ENCODE data around the gene NUPR2. TPM values are rescaled to one million over a fixed set of nuclear protein-coding genes. Genes with fewer than 3 reads are reported as not detected.
"Not testable (repeated sequence)": the region's sequence is repeated elsewhere in the genome, so short reads cannot be mapped to it uniquely, and the experiment has no call there.

NUPR2 gene
- total and polyA plus RNA-seq, 10 of the 15 experiments (the other 5 are each of a cell fraction or from before 2014, with no cell fraction given): not detected

- WGBS (ENCODE audit: insufficient coverage, insufficient replicate concordance, low lambda C conversion rate, missing lambda C conversion rate): 100% methylated on average over 13 of the region's 13 CpGs
- in situ Hi-C loops (cut with MboI); FAIRE-seq: not testable (repeated sequence)
These were observed 49.8 kb downstream of the NUPR2 start for GRCh38 chr7:56066376-56066775.

More at GRCh38 chr7:56066376-56066775, 49.8 kb downstream of the NUPR2 start:
- intact Hi-C loops (cut with micrococcal nuclease; ENCODE audit: unreplicated experiment); H3K4me2 ChIP-seq (ENCODE audit: control insufficient read depth, insufficient read depth); H3K9me3 ChIP-seq (replicated peaks; ENCODE audit: control insufficient read depth, insufficient read depth, low read length); ATAC-seq; RAD21 ChIA-PET (ENCODE audit: unreplicated experiment); H3K27me3 ChIP-seq (replicated peaks in 1 of 2; ENCODE audit: control insufficient read depth in 2 of 2, insufficient read depth in 2 of 2, low read length in 1 of 2); H3K9ac ChIP-seq (ENCODE audit: control insufficient read depth, insufficient read depth, low read length); H2AFZ ChIP-seq (ENCODE audit: control insufficient read depth, low read depth, low read length); H3K27ac ChIP-seq (ENCODE audit: control insufficient read depth, insufficient read depth); H3K4me1 ChIP-seq (ENCODE audit: control insufficient read depth, insufficient read depth, low read length); BruUV-seq (replicated peaks); H4K20me1 ChIP-seq (ENCODE audit: control insufficient read depth, insufficient read depth); H3K4me3 ChIP-seq; DNase-seq (ENCODE audit: low read depth, low spot score): not testable (repeated sequence)
- Histone ChIP-seq H3K36me3 (ENCODE audit: control insufficient read depth in 2 of 2, insufficient read depth in 2 of 2, low read length in 1 of 2) (peaks cover 2 to 11% of the 10 kb centered on the region in 2 experiments; a peak in 3 of 4 replicates), H3K79me2 (ENCODE audit: control insufficient read depth, insufficient read depth, low read length) (peaks cover 17% of the 10 kb centered on the region)
- ChIA-PET SMC1A (ENCODE audit: uncharacterized antibody, unreplicated experiment) (interaction anchor here (1.3 kb wide), 1 partner anchor 62 kb away, joined by 3 read pairs; no protein-coding TSS in a partner anchor), POLR2A (interaction anchor here (0.5 to 1.3 kb wide), 2 partner anchors 40 to 42 kb away, joined by 4 to 5 read pairs; partner anchors contain the start of gene CHCHD2), CTCF (interaction anchor here (1.7 to 4.3 kb wide), 3 partner anchors 8 to 15 kb away, joined by 5 to 34 read pairs (median 7); partner anchors contain the start of genes CCT6A and PSPH)

Other genes with a start within 250 kb of the NUPR2 start
Only the 7 nearest of the 8 such genes appear.
- 29.9 and 31.3 TPM in 2 replicates for gene MRPS17, start 164.5 kb downstream of the NUPR2 start, total RNA-seq (2014; rRNA removed)
- 26.4 and 28.6 TPM in 2 replicates for gene MRPS17, start 164.5 kb downstream of the NUPR2 start, total RNA-seq (2014; rRNA removed; fragmentation: Illumina TruSeq; extraction: Trizol)
- gene MRPS17, start 164.5 kb downstream of the NUPR2 start, total RNA-seq (2021): 18.7 and 23.1 TPM in 2 replicates
- gene MRPS17, start 164.5 kb downstream of the NUPR2 start, polyA plus RNA-seq (2011; rRNA removed): 28.6 and 32.2 TPM in 2 replicates
- gene MRPS17, start 164.5 kb downstream of the NUPR2 start, polyA plus RNA-seq (2014; fragmentation: Illumina TruSeq; extraction: Trizol): 25.8 and 26.2 TPM in 2 replicates
- gene MRPS17, start 164.5 kb downstream of the NUPR2 start, polyA plus RNA-seq (2014; fragmentation: Nextera tagmentation; extraction: Ambion mirVana): 10 to 100 TPM; 72.9 to 74.5 TPM
- gene MRPS17, start 164.5 kb downstream of the NUPR2 start, polyA plus RNA-seq (2014; rRNA removed): 23.7 and 28.5 TPM in 2 replicates
- gene MRPS17, start 164.5 kb downstream of the NUPR2 start, polyA plus RNA-seq (2016; fragmentation: Nextera tagmentation; extraction: Ambion mirVana): 10 to 100 TPM; 58.1 TPM
- gene NIPSNAP2, start 151.8 kb downstream of the NUPR2 start, total RNA-seq (2014; rRNA removed): 47.7 TPM in 2 replicates
- gene NIPSNAP2, start 151.8 kb downstream of the NUPR2 start, total RNA-seq (2014; rRNA removed; fragmentation: Illumina TruSeq; extraction: Trizol): 51.7 and 52.0 TPM in 2 replicates
- gene NIPSNAP2, start 151.8 kb downstream of the NUPR2 start, total RNA-seq (2021): 44.7 and 45.0 TPM in 2 replicates
- 70.8 and 104 TPM in 2 replicates for gene NIPSNAP2, start 151.8 kb downstream of the NUPR2 start, polyA plus RNA-seq (2011; rRNA removed)
- gene NIPSNAP2, start 151.8 kb downstream of the NUPR2 start, polyA plus RNA-seq (2014; fragmentation: Illumina TruSeq; extraction: Trizol): 62.9 and 102 TPM in 2 replicates
- 10 to 100 TPM; 24.7 to 29.9 TPM for gene NIPSNAP2, start 151.8 kb downstream of the NUPR2 start, polyA plus RNA-seq (2014; fragmentation: Nextera tagmentation; extraction: Ambion mirVana)
- 38.8 and 46.9 TPM in 2 replicates for gene NIPSNAP2, start 151.8 kb downstream of the NUPR2 start, polyA plus RNA-seq (2014; rRNA removed)
- 10 to 100 TPM; 83.8 to 88.5 TPM for gene NIPSNAP2, start 151.8 kb downstream of the NUPR2 start, polyA plus RNA-seq (2016; fragmentation: Nextera tagmentation; extraction: Ambion mirVana)
- 35.3 and 36.4 TPM in 2 replicates for gene PSPH, start 65.0 kb downstream of the NUPR2 start, total RNA-seq (2014; rRNA removed)
- gene PSPH, start 65.0 kb downstream of the NUPR2 start, total RNA-seq (2014; rRNA removed; fragmentation: Illumina TruSeq; extraction: Trizol): 20.1 and 21.2 TPM in 2 replicates
- gene PSPH, start 65.0 kb downstream of the NUPR2 start, total RNA-seq (2021): 24.8 and 25.0 TPM in 2 replicates
- 15.4 and 16.2 TPM in 2 replicates for gene PSPH, start 65.0 kb downstream of the NUPR2 start, polyA plus RNA-seq (2011; rRNA removed)
- gene PSPH, start 65.0 kb downstream of the NUPR2 start, polyA plus RNA-seq (2014; fragmentation: Illumina TruSeq; extraction: Trizol): 9.1 and 23.0 TPM in 2 replicates
- gene PSPH, start 65.0 kb downstream of the NUPR2 start, polyA plus RNA-seq (2014; fragmentation: Nextera tagmentation; extraction: Ambion mirVana): 10 to 100 TPM in 1 of 2 experiments, 1 to 10 TPM in 1; 5.2 to 10.5 TPM
- 21.6 and 28.3 TPM in 2 replicates for gene PSPH, start 65.0 kb downstream of the NUPR2 start, polyA plus RNA-seq (2014; rRNA removed)
- gene PSPH, start 65.0 kb downstream of the NUPR2 start, polyA plus RNA-seq (2016; fragmentation: Nextera tagmentation; extraction: Ambion mirVana): 10 to 100 TPM; 24.8 to 26.1 TPM
- gene CCT6A, start 64.7 kb downstream of the NUPR2 start, total RNA-seq (2014; rRNA removed): 263 and 264 TPM in 2 replicates
- gene CCT6A, start 64.7 kb downstream of the NUPR2 start, total RNA-seq (2014; rRNA removed; fragmentation: Illumina TruSeq; extraction: Trizol): 324 and 357 TPM in 2 replicates
- gene CCT6A, start 64.7 kb downstream of the NUPR2 start, total RNA-seq (2021): 202 and 206 TPM in 2 replicates
- 346 and 392 TPM in 2 replicates for gene CCT6A, start 64.7 kb downstream of the NUPR2 start, polyA plus RNA-seq (2011; rRNA removed)
- 272 and 346 TPM in 2 replicates for gene CCT6A, start 64.7 kb downstream of the NUPR2 start, polyA plus RNA-seq (2014; fragmentation: Illumina TruSeq; extraction: Trizol)
- gene CCT6A, start 64.7 kb downstream of the NUPR2 start, polyA plus RNA-seq (2014; fragmentation: Nextera tagmentation; extraction: Ambion mirVana): 100 to 1,000 TPM; 191 to 319 TPM
- gene CCT6A, start 64.7 kb downstream of the NUPR2 start, polyA plus RNA-seq (2014; rRNA removed): 247 and 252 TPM in 2 replicates
- 100 to 1,000 TPM; 455 to 480 TPM for gene CCT6A, start 64.7 kb downstream of the NUPR2 start, polyA plus RNA-seq (2016; fragmentation: Nextera tagmentation; extraction: Ambion mirVana)
- gene SUMF2, start 52.1 kb downstream of the NUPR2 start, total RNA-seq (2014; rRNA removed): 84.6 and 96.1 TPM in 2 replicates
- 70.8 and 72.4 TPM in 2 replicates for gene SUMF2, start 52.1 kb downstream of the NUPR2 start, total RNA-seq (2014; rRNA removed; fragmentation: Illumina TruSeq; extraction: Trizol)
- 102 and 103 TPM in 2 replicates for gene SUMF2, start 52.1 kb downstream of the NUPR2 start, total RNA-seq (2021)
- 57.6 and 70.5 TPM in 2 replicates for gene SUMF2, start 52.1 kb downstream of the NUPR2 start, polyA plus RNA-seq (2011; rRNA removed)
- gene SUMF2, start 52.1 kb downstream of the NUPR2 start, polyA plus RNA-seq (2014; fragmentation: Illumina TruSeq; extraction: Trizol): 87.4 and 106 TPM in 2 replicates
- 10 to 100 TPM; 39.9 to 62.4 TPM for gene SUMF2, start 52.1 kb downstream of the NUPR2 start, polyA plus RNA-seq (2014; fragmentation: Nextera tagmentation; extraction: Ambion mirVana)
- 85.7 and 93.0 TPM in 2 replicates for gene SUMF2, start 52.1 kb downstream of the NUPR2 start, polyA plus RNA-seq (2014; rRNA removed)
- 10 to 100 TPM; 67.7 to 72.6 TPM for gene SUMF2, start 52.1 kb downstream of the NUPR2 start, polyA plus RNA-seq (2016; fragmentation: Nextera tagmentation; extraction: Ambion mirVana)
- gene PHKG1, start 23.5 kb downstream of the NUPR2 start, total RNA-seq (2014; rRNA removed): 0.27 and 1.6 TPM in 2 replicates
- 0.45 and 1.1 TPM in 2 replicates for gene PHKG1, start 23.5 kb downstream of the NUPR2 start, total RNA-seq (2014; rRNA removed; fragmentation: Illumina TruSeq; extraction: Trizol)
- 0.64 and 0.82 TPM in 2 replicates for gene PHKG1, start 23.5 kb downstream of the NUPR2 start, total RNA-seq (2021)
- 0.62 and 1.4 TPM in 2 replicates for gene PHKG1, start 23.5 kb downstream of the NUPR2 start, polyA plus RNA-seq (2011; rRNA removed)
- 0.11 and 0.43 TPM in 2 replicates for gene PHKG1, start 23.5 kb downstream of the NUPR2 start, polyA plus RNA-seq (2014; fragmentation: Illumina TruSeq; extraction: Trizol)
- under 1 TPM; 0.08 to 0.09 TPM for gene PHKG1, start 23.5 kb downstream of the NUPR2 start, polyA plus RNA-seq (2014; fragmentation: Nextera tagmentation; extraction: Ambion mirVana)
- 0.86 and 1.2 TPM in 2 replicates for gene PHKG1, start 23.5 kb downstream of the NUPR2 start, polyA plus RNA-seq (2014; rRNA removed)
- gene PHKG1, start 23.5 kb downstream of the NUPR2 start, polyA plus RNA-seq (2016; fragmentation: Nextera tagmentation; extraction: Ambion mirVana): under 1 TPM; 0.15 to 0.31 TPM
- 731 and 805 TPM in 2 replicates for gene CHCHD2, start 9.9 kb downstream of the NUPR2 start, total RNA-seq (2014; rRNA removed)
- gene CHCHD2, start 9.9 kb downstream of the NUPR2 start, total RNA-seq (2014; rRNA removed; fragmentation: Illumina TruSeq; extraction: Trizol): 354 and 377 TPM in 2 replicates
- 662 and 669 TPM in 2 replicates for gene CHCHD2, start 9.9 kb downstream of the NUPR2 start, total RNA-seq (2021)
- 576 and 621 TPM in 2 replicates for gene CHCHD2, start 9.9 kb downstream of the NUPR2 start, polyA plus RNA-seq (2011; rRNA removed)
- 208 and 292 TPM in 2 replicates for gene CHCHD2, start 9.9 kb downstream of the NUPR2 start, polyA plus RNA-seq (2014; fragmentation: Illumina TruSeq; extraction: Trizol)
- 100 to 1,000 TPM in 1 of 2 experiments, 10 to 100 TPM in 1; 97.8 to 374 TPM for gene CHCHD2, start 9.9 kb downstream of the NUPR2 start, polyA plus RNA-seq (2014; fragmentation: Nextera tagmentation; extraction: Ambion mirVana)
- 678 and 750 TPM in 2 replicates for gene CHCHD2, start 9.9 kb downstream of the NUPR2 start, polyA plus RNA-seq (2014; rRNA removed)
- 1,000 to 10,000 TPM; 1,252 to 1,291 TPM for gene CHCHD2, start 9.9 kb downstream of the NUPR2 start, polyA plus RNA-seq (2016; fragmentation: Nextera tagmentation; extraction: Ambion mirVana)

All from GM12878 (cell line).